Stimulated activated CD8-positive, alpha-beta memory T cell treated with anti-CD3 and anti-CD28 coated beads, Interleukin-2, amount 100 ng/mL, for 1 hour (primary cell): ENCODE measurements around the gene FHOD3.
"Not testable (repeated sequence)": the region's sequence is repeated elsewhere in the genome, so short reads cannot be mapped to it uniquely, and the experiment has no call there.

ENCODE experiments used
- DNase-seq, 2 donors: peaks; one replicate each; pipeline ENCODE4 v3.0.0-alpha.2; 2020; ENCODE audit warnings: low read depth in 2 of 2

FHOD3 gene

GRCh38 chr18:36546876-36547275 is 249.4 kb downstream of the FHOD3 start:
- DNase-seq, result no peak

- no peak for DNase-seq
These were observed 250.0 kb downstream of the FHOD3 start for GRCh38 chr18:36547544-36547943.

DNA sequence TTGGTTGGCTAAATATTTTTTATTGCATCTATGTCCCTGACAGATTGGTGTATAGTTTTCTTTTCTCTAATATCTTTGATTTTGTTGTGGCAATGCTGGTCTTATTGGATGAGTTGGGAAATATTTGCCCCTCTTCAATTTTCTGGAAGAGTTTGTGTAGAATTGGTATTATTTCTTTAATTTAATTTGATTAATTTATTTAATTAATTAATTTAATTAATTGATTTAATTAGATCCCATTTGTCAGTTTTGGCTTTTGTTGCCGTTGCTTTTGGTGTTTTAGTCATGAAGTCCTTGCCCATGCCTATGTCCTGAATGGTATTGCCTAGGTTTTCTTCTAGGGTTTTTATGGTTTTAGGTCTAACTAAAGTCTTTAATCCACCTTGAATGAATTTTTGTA is 253.8 kb downstream of the FHOD3 start:
- not testable (repeated sequence) for DNase-seq

DNA sequence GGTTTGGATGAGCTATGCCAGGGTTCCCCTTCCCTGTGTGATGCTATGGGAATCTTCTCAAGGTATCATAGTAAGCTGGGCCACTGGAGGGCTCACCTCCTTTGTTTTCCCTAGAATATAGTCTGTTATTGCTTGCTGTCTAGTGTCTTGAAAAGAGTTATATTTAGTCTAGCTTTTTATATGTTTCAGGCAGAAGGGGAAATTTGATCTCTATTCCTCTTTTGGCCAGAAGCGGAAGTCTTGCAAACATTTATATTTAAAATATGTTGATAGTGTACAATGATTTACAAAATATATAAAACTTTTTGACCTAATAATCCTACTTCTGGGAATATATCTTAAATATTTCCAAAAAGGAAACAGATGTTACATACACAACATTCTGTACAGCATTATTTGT is 260.7 kb downstream of the FHOD3 start:
- no peak for DNase-seq

- DNase-seq, result no peak
These were observed 261.8 kb downstream of the FHOD3 start for GRCh38 chr18:36559149-36559857.

DNA sequence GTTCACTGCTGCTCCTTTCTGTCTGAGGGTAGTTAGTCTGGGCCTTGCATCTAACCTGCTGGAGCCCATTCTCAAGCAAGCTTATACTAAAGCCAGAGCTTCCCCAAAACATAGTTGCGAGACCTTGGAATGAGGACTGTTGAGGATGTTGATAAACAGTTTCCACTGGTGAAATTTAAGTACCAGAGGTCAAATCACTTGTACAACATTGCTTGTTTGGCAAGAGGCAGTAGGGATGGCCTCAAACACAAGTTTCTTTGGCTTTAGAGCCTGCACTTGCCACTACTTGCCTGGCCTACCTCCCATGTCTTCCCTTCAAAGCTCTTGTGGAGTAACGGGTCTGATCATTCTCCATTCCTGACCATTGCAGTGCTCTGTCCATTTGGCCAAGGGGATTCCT is 262.7 kb downstream of the FHOD3 start:
- DNase-seq, result no peak

DNA sequence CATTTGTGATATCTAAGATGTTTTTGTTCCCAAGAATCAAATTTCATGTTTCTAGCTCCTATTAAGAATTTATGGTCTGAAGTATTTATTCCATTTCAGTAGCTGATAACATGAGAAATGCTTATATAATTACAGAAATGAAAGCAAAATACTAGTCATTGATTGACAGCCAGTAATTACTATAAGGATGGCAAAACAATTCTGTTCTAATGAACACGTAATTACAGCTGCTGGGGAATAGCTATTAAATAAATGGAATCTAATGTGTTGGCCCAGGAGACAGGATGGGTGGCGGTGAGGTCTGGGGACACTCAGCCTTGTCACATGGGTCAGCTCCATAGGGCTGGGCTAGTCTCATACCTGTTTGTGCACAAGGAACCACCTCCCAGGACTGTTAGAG is 263.5 kb downstream of the FHOD3 start:
- no peak for DNase-seq

GRCh38 chr18:36564841-36565240 is 267.3 kb downstream of the FHOD3 start:
- DNase-seq, result no peak

- DNase-seq, result no peak
These were observed 270.3 kb downstream of the FHOD3 start for GRCh38 chr18:36567800-36568199.

GRCh38 chr18:36568487-36568886 is 271.0 kb downstream of the FHOD3 start:
- DNase-seq, result no peak

- no peak for DNase-seq
These were observed 274.8 kb downstream of the FHOD3 start for GRCh38 chr18:36572135-36572856.

GRCh38 chr18:36576339-36576738 is 278.8 kb downstream of the FHOD3 start:
- DNase-seq, result no peak

DNA sequence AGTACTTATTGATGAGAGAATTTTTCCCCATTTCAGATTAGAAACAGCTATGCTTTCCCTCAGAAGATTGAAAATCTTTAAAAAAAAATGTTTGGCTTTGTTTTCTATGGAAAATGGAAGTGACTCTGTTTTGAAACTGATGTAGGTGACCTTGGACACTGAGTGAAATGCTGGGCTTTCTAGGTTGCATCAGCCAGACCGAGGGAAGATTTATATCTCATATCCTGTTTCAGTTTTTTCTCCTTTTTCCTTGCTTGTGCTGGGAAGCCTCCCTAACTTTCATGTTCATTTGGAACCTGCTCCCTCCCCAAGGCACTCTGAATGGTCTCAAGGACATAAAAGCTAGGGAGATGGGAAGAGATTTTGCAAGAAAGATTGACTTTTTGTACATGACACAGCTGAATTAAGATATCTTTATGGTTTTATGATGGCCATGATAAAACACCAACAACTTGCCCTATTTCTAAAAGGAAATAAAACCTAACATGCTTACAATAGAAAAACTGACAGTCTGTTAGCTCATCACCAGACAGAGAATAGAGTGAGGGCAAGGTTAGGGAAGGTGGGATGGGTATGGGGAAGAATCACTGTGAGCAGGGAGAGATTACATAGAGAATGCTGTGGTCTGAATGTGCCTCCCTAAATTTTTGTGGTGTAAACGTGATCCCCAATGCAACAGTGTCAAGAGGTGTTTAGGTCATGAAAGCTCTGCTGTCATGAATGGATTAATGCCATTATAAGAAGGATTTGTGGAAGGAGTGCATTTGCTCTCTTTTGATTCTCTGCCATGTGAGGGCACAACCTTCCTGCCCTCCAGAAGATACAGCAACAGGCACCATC is 281.6 kb downstream of the FHOD3 start:
- DNase-seq, result no peak

DNA sequence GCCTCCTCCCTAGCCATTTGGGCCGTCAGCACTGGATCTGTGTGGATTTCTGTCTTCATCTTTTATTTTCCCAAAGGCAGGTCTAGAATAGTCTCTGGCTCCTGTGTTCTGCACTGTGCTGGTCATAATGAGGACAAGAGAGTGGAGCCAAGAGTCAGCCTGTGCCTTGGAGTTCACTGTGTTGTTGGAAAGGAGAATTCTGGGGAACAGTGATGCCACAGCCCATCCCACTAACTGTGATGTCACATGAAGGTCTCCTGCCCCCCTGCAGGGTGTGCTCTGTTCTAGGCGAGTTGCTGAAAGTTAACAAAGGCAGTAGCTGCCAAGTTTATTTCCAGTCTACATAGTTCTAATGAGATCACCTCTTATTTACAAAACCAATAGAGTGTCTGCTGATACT is 282.8 kb downstream of the FHOD3 start:
- no peak for DNase-seq

DNA sequence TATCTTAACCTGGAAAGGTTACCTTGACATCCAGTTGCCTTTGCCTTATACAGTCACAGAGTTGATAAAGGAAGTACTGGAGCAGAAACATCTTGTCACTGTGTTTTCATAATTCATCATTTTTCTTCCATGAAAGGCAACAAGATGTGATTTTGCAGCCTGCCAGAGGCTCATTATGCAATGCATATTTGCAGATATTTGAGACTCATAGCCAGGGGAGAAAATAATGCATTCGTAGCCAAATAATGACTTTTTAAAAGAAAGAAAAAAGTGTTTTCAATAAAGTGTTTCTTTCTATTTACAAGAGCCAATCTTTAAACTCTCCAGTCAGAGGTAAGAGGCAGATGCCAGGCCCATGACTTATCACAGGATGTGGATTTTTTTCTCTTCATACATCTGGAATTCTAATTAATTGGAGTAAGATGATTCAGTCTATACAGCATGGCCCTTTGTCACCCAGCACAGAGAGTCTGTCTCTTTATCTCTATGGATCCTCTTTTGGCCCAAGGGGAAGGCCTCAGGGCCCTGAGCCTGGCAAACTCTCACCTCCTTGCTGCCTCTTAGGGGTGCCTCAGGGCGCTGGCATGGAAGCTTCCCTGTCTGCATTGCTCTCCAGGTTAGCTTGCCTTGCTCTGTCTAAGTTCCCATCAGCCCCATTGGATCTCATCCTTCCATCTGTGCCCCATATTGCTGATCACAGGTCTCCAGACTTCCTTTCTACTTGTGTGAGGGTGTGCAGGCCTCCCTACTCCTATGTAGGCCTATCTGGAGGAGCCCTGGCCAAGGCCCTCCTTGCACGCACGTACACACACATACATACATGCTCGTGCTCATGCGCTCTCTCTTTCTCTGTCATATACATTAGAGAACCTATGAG is 283.6 kb downstream of the FHOD3 start:
- no peak for DNase-seq

DNA sequence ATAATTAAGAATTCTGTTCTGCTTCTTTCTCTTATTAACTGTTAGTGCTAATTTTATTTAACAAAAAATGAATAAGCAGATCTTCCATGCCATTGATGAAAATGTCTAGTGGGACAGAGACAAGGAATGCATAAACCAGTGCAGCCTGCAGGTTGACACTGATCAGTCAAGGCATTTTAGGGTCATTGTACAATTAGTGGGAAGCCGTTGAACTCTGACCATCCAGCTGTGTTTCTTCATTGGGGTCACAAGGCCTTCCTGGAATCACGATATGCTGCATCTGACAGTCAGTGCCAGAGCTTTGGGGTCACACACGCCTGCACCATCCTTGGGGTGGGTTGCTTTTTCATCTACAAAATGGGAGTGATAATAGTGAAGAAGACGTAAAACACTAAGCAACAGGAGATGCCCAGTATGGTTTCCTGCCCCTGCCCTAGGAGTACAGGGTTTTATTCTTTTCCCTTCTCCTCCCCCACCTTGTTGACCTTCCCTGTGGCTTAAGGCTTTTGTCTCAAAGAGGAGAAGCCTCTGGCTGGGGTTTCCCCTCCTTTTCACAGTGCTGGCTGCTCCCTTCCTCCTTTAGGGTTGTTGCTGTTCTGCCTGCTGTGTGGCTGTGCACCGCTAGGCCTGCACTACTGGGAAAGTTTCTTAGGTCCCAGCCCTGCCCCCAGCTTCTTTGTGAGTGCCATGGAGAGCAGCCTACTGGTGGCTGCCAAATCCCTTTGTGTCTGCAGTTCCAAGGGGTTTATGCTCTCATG is 285.7 kb downstream of the FHOD3 start:
- no peak for DNase-seq

GRCh38 chr18:36589857-36590543 is 292.5 kb downstream of the FHOD3 start:
- no peak for DNase-seq

DNA sequence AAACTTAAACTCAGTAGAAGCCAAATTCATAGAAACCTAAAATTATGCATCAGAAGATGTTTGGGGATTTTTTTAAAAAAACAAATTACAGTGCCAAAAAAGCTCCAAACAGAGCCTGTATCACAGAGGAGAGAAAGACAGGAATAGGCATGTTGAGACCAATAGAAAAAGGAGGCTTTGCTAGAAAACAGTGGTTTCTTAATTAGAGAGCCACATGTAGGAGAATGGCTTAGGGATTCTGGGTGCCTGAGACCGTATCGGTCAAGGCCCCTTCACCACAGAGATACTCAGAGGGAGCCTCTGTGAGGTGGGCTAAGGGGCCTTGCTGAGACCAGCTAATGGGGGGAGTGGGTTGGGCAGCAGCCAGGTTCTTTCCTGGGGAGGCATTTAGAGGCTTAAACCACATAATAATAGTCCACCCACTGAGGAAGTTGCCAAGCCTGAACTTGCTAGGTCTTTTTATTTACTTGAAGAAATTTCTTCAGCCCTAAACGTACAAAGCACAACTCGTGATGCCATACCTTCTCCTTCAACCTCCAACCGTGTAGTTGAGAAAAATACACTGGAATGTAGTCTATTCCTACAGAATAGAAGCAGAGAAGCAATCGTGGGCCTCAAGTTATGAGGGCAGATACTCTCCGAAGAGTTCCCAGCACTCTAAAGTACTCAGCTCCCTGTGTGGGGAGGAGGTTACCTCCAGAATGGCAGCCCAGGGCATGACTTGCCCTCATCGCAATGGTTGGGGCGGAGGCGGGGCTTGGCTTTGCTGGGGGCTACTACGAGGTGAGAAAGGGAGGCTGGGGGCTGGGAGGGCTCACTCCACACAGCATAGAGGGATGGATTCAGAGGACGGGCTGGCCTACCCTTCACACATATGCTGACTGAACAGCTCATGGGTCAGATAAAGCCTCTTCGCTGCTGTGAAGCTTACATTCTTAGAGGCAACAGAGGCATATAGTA is 293.4 kb downstream of the FHOD3 start:
- no peak for DNase-seq

DNA sequence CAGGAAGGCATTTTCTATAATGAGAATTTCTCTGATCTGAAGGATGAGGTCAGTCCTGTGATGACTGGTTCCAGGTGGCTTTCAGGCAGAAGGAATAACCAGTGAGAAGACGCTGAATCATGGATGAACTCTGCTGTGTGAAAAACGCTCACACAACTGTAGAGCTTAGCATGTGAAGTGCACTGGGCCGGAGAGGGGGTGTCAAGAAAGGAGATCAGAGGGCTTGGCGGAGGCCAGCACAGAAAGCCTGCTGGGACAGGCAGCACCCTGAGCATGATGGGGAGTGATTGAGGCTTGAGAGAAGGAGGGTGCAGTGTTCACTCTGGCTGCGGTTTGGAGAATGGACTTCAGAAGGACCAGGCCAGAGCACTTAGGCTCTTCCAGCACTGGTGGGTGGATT is 294.8 kb downstream of the FHOD3 start:
- DNase-seq, result no peak
